GM23248 (cell line): Measurements from ENCODE around the gene CARD11. TPM values are rescaled to one million over a fixed set of nuclear protein-coding genes. Genes with fewer than 3 reads are reported as not detected.

Source experiments
- DNase-seq: peaks from one replicate; pipeline ENCODE4 v3.0.0-alpha.2; 2015
- H2AFZ ChIP-seq: fragments of 200-600 bp; sonication (generic); 2 replicates; pipeline ENCODE4 v1.6.1; 2016; ENCODE audit warnings: antibody characterized with exemption
- H3F3A ChIP-seq: fragments of 200-600 bp; sonication (generic); 2 replicates; pipeline ENCODE4 v1.6.1; 2016; ENCODE audit warnings: mild to moderate bottlenecking, antibody characterized with exemption, mixed run types; ENCODE audit not compliant: insufficient read depth
- H3K27ac ChIP-seq: fragments of 200-600 bp; sonication (generic); 2 replicates; pipeline ENCODE4 v1.5.1; 2016; ENCODE audit warnings: mild to moderate bottlenecking
- H3K27me3 ChIP-seq: fragments of 200-600 bp; sonication (generic); replicated peaks from 2 replicates; pipeline ENCODE4 v1.6.1; 2016; ENCODE audit warnings: mild to moderate bottlenecking; ENCODE audit not compliant: insufficient read depth
- H3K36me3 ChIP-seq: fragments of 200-600 bp; sonication (generic); 2 replicates; pipeline ENCODE4 v1.6.1; 2016; ENCODE audit warnings: low read depth, mild to moderate bottlenecking
- H3K4me1 ChIP-seq: fragments of 200-600 bp; sonication (generic); 2 replicates; pipeline ENCODE4 v1.6.1; 2016; ENCODE audit warnings: mild to moderate bottlenecking; ENCODE audit not compliant: insufficient read depth
- H3K4me2 ChIP-seq: fragments of 200-600 bp; sonication (generic); one replicate; pipeline ENCODE4 v1.6.1; 2016; ENCODE audit warnings: mild to moderate bottlenecking; ENCODE audit not compliant: unreplicated experiment
- H3K4me3 ChIP-seq: fragments of 200-600 bp; sonication (generic); 2 replicates; pipeline ENCODE4 v1.5.1; 2016; ENCODE audit warnings: mild to moderate bottlenecking
- H3K79me2 ChIP-seq: fragments of 200-600 bp; sonication (generic); 2 replicates; pipeline ENCODE4 v1.6.1; 2016; ENCODE audit warnings: mild to moderate bottlenecking; ENCODE audit not compliant: insufficient read depth
- H3K9ac ChIP-seq: fragments of 200-600 bp; sonication (generic); 2 replicates; pipeline ENCODE4 v1.6.1; 2016; ENCODE audit warnings: mild to moderate bottlenecking
- H3K9me2 ChIP-seq: fragments of 200-600 bp; sonication (generic); 2 replicates; pipeline ENCODE4 v1.6.1; 2016; ENCODE audit warnings: mixed run types, mild to moderate bottlenecking, moderate library complexity; ENCODE audit not compliant: insufficient read depth
- H3K9me3 ChIP-seq: fragments of 200-600 bp; sonication (generic); one replicate; pipeline ENCODE4 v1.6.1; 2017; ENCODE audit warnings: low read depth
- H4K20me1 ChIP-seq: fragments of 200-600 bp; sonication (generic); 2 replicates; pipeline ENCODE4 v1.6.0; 2016; ENCODE audit not compliant: insufficient read depth
- EZH2 ChIP-seq: fragments of 200-600 bp; sonication (generic); IDR thresholded peaks from 2 replicates; pipeline ENCODE4 v1.6.1; 2018; ENCODE audit warnings: antibody characterized with exemption, mild to moderate bottlenecking; ENCODE audit not compliant: insufficient read depth, poor library complexity, severe bottlenecking
- EZH2phosphoT487 ChIP-seq: fragments of 200-600 bp; sonication (generic); IDR thresholded peaks from 2 replicates; pipeline ENCODE4 v1.6.1; 2018; ENCODE audit warnings: antibody characterized with exemption, moderate library complexity, mild to moderate bottlenecking, low read depth; ENCODE audit not compliant: insufficient read depth
- WGBS, 2 experiments: methylation state at CpG; one replicate each; pipeline ENCODE4 v1.1.6; 2015 to 2017; ENCODE audit warnings: low lambda C conversion rate in 2 of 2, low coverage in 1 of 2; ENCODE audit errors: missing lambda C conversion rate in 2 of 2; 5-methylcytosine and 5-hydroxymethylcytosine counted together
- in situ Hi-C: fragments of 300-500 bp; cut with MboI; formaldehyde crosslinking; loops from 2 replicates; pipeline ENCODE4 v1.15.0; 2020
- polyA plus RNA-seq: library from polyadenylated mRNA; unstranded; fragments of >200 nt; fragmentation: Nextera tagmentation; extraction: Ambion mirVana; gene quantifications from 2 replicates; pipeline ENCODE4 v1.2.1, GENCODE V29; 2016
- total RNA-seq: library from RNA; depleted of rRNA; stranded (reverse); fragments of >200 nt; shearing (Covaris generic); gene quantifications from 2 replicates; pipeline ENCODE4 v1.2.3, GENCODE V29; 2014

The CARD11 gene
- total and polyA plus RNA-seq, 2 experiments from 2014 or later: not detected

DNA sequence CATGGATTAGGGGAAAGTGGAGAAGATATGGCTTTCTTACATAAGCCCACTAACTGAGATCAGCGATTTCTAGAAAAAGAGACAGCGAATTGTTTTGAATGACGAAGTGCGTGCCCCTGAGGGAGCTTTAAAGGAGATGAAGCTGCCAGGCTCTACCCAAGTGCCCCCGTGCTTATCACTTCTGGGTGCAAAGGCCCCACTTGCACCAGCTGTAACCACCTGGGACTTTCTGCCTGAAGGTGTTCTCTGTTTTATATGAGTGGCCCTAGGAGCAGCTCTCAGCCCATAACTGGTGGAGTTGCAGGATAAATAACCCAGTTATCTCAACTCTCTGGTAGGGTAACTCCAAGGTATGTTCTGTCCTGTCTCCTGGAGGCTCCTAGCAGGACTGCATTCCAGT is 20.4 kb upstream of the CARD11 start:
- H3K4me1 ChIP-seq: no peaks in the 10 kb centered on the region
- 29% methylated on average over 5 of the region's 5 CpGs for WGBS, 2 experiments
- no peaks in the 10 kb centered on the region for H3K9me3 ChIP-seq
- H3K9ac ChIP-seq: no peak overlapping the region
- H3K27ac ChIP-seq: no peak overlapping the region
- H4K20me1 ChIP-seq: no peaks in the 10 kb centered on the region
- H3K9me2 ChIP-seq: no peaks in the 10 kb centered on the region
- H3K4me2 ChIP-seq: no peak overlapping the region
- H3K27me3 ChIP-seq: no peaks in the 10 kb centered on the region
- no peak overlapping the region for H2AFZ ChIP-seq
- no peaks in the 10 kb centered on the region for H3K79me2 ChIP-seq
- in situ Hi-C loops: no loop called here
- H3K4me3 ChIP-seq: no peak overlapping the region
- no peaks in the 10 kb centered on the region for H3K36me3 ChIP-seq
- H3F3A ChIP-seq: no peaks in the 10 kb centered on the region
- no peak for DNase-seq
- TF ChIP-seq EZH2 (no peak), EZH2phosphoT487 (no peak)

- Histone ChIP-seq H3K36me3 (no peaks in the 10 kb centered on the region), H3F3A (no peaks in the 10 kb centered on the region), H2AFZ (no peak overlapping the region), H3K9me2 (no peaks in the 10 kb centered on the region), H3K4me3 (no peak overlapping the region), H3K27ac (no peak overlapping the region), H3K79me2 (no peaks in the 10 kb centered on the region), H3K9me3 (no peaks in the 10 kb centered on the region), H3K4me2 (no peak overlapping the region), H3K4me1 (no peaks in the 10 kb centered on the region), H3K9ac (no peak overlapping the region), H4K20me1 (no peaks in the 10 kb centered on the region), H3K27me3 (no peaks in the 10 kb centered on the region)
- 30 to 32% methylated on average over 7 of the region's 7 CpGs for WGBS, 2 experiments
- in situ Hi-C loops: no loop called here
- no peak for DNase-seq
- TF ChIP-seq EZH2 (no peak), EZH2phosphoT487 (no peak)
Measured at GRCh38 chr7:3063016-3063753, 19.5 kb upstream of the CARD11 start.

DNA sequence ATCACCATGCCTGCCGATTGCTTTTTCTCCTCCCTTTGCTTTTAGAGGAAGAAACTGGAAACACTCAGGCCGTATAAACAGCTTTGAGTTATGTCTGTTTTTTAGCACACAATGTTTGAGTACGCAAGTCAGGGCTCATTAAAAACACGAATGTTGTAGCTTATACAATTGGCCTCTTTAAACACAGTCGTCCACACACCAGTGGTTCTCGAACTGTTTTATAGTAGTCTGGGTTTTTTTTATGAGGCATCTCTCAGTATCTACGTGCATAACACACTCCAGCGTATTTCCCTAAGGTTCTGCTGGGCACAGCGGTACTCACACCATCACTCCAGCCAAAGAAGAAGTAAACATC is 13.4 kb upstream of the CARD11 start:
- in situ Hi-C loops: no loop called here
- no peaks in the 10 kb centered on the region for H3K4me1 ChIP-seq
- TF ChIP-seq EZH2phosphoT487 (no peak), EZH2 (no peak)
- no peak for DNase-seq
- H3K4me2 ChIP-seq: no peak overlapping the region
- H3F3A ChIP-seq: no peaks in the 10 kb centered on the region
- no peak overlapping the region for H3K27ac ChIP-seq
- no peaks in the 10 kb centered on the region for H3K9me3 ChIP-seq
- no peaks in the 10 kb centered on the region for H3K79me2 ChIP-seq
- H2AFZ ChIP-seq: no peak overlapping the region
- no peaks in the 10 kb centered on the region for H3K9me2 ChIP-seq
- no peaks in the 10 kb centered on the region for H3K27me3 ChIP-seq
- no peak overlapping the region for H3K4me3 ChIP-seq
- 32 to 45% methylated on average over 9 of the region's 9 CpGs for WGBS, 2 experiments
- H3K9ac ChIP-seq: no peak overlapping the region
- no peaks in the 10 kb centered on the region for H3K36me3 ChIP-seq
- no peaks in the 10 kb centered on the region for H4K20me1 ChIP-seq

- no peak for TF ChIP-seq EZH2
- Histone ChIP-seq H3F3A (no peaks in the 10 kb centered on the region), H3K27ac (no peak overlapping the region), H3K9me2 (no peaks in the 10 kb centered on the region), H3K4me3 (no peak overlapping the region), H3K9ac (no peak overlapping the region), H3K36me3 (no peaks in the 10 kb centered on the region), H2AFZ (no peak overlapping the region), H4K20me1 (no peaks in the 10 kb centered on the region), H3K9me3 (no peaks in the 10 kb centered on the region), H3K79me2 (no peaks in the 10 kb centered on the region), H3K4me2 (no peak overlapping the region), H3K4me1 (no peaks in the 10 kb centered on the region), H3K27me3 (no peaks in the 10 kb centered on the region)
- in situ Hi-C loops: no loop called here
- no peak for DNase-seq
- 29 to 30% methylated on average over 24 of the region's 24 CpGs for WGBS, 2 experiments
Measured at GRCh38 chr7:3056234-3057065, 12.8 kb upstream of the CARD11 start.
